ENCODE data around the gene DMXL1.

Gene DMXL1

GRCh38 chr5:119049824-119050449 lies 20.9 kb upstream of the DMXL1 start:
- TF ChIP-seq, protein P1, sequence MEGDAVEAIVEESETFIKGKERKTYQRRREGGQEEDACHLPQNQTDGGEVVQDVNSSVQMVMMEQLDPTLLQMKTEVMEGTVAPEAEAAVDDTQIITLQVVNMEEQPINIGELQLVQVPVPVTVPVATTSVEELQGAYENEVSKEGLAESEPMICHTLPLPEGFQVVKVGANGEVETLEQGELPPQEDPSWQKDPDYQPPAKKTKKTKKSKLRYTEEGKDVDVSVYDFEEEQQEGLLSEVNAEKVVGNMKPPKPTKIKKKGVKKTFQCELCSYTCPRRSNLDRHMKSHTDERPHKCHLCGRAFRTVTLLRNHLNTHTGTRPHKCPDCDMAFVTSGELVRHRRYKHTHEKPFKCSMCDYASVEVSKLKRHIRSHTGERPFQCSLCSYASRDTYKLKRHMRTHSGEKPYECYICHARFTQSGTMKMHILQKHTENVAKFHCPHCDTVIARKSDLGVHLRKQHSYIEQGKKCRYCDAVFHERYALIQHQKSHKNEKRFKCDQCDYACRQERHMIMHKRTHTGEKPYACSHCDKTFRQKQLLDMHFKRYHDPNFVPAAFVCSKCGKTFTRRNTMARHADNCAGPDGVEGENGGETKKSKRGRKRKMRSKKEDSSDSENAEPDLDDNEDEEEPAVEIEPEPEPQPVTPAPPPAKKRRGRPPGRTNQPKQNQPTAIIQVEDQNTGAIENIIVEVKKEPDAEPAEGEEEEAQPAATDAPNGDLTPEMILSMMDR (conservative IDR thresholded peaks at IDR 0.05; ENCODE audit: low read depth, low read length), result no peak
- no peak for DNase-seq (ENCODE audit: low read depth)
- H3K4me3 ChIP-seq (ENCODE audit: low read length), result no peak overlapping the region

- no peak for DNase-seq (ENCODE audit: low read depth)
- no peak overlapping the region for H3K4me3 ChIP-seq (ENCODE audit: low read length)
- TF ChIP-seq, protein P1 (conservative IDR thresholded peaks at IDR 0.05; ENCODE audit: low read depth, low read length), result no peak
Observed at GRCh38 chr5:119054101-119054500, 16.8 kb upstream of the DMXL1 start.

- no peak for DNase-seq (ENCODE audit: low read depth)
- TF ChIP-seq, protein P1 (conservative IDR thresholded peaks at IDR 0.05; ENCODE audit: low read depth, low read length), result no peak
- H3K4me3 ChIP-seq (ENCODE audit: low read length), result no peak overlapping the region
Observed at GRCh38 chr5:119055294-119055693, 15.6 kb upstream of the DMXL1 start.

- TF ChIP-seq, protein P1 (conservative IDR thresholded peaks at IDR 0.05; ENCODE audit: low read depth, low read length), result no peak
- no peak for DNase-seq (ENCODE audit: low read depth)
- H3K4me3 ChIP-seq (ENCODE audit: low read length), result no peak overlapping the region
Observed at GRCh38 chr5:119058979-119059529, 11.8 kb upstream of the DMXL1 start.

- TF ChIP-seq, protein P1 (conservative IDR thresholded peaks at IDR 0.05; ENCODE audit: low read depth, low read length), result no peak
- no peak for DNase-seq (ENCODE audit: low read depth)
- H3K4me3 ChIP-seq (ENCODE audit: low read length), result no peak overlapping the region
Observed at GRCh38 chr5:119059740-119060255, 11.1 kb upstream of the DMXL1 start.

DNA sequence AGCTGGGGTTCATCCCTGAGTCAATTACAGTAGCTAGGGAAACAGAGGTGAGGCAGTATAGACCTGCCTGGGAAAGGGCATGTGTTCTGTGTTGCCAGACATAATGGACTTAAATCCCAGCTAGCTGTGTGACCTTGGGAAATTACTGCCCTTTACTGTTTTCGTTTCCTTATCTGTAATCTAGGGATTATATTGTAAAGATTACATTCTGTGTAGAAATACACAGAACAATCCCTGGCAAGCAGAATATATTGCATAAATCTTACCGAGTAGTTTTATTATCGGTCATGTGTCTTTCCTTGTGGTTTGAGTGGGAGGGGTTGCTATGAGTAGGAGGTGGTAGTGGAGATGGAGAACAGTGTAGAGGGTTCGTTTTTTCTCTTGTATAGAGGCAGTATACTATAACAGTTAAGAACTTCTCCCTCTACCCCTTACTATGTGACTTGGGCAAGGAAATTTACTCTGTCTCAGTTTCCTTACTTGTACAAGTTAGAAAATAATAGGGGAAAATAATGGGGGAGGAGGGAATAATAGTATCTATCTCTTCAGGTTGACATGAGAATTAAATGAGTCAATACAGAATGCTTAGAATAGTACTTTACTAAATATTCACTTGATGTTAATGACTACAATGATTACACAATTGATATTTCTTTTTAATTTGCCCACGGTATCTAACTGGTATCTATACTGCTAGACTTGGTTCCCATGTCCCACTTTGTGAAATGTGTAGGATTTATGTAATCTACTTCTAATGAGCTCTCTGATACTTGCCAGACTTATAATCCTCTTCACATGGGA lies 7.1 kb upstream of the DMXL1 start:
- no peak overlapping the region for H3K4me3 ChIP-seq (ENCODE audit: low read length)
- TF ChIP-seq, protein P1 (conservative IDR thresholded peaks at IDR 0.05; ENCODE audit: low read depth, low read length), result no peak
- peak; percentile 89 for DNase-seq (ENCODE audit: low read depth)

Measured in retinal pigment epithelial cell (primary cell).